ENCODE measurements around the gene TMEM184B. TPM values are rescaled to one million over a fixed set of nuclear protein-coding genes. Genes with fewer than 3 reads are reported as not detected.

Gene TMEM184B
- total and polyA plus RNA-seq, 2 of the 8 experiments (the other 6 are each of a cell fraction or from before 2014, with no cell fraction given): 41.6 to 81.0 TPM

DNA sequence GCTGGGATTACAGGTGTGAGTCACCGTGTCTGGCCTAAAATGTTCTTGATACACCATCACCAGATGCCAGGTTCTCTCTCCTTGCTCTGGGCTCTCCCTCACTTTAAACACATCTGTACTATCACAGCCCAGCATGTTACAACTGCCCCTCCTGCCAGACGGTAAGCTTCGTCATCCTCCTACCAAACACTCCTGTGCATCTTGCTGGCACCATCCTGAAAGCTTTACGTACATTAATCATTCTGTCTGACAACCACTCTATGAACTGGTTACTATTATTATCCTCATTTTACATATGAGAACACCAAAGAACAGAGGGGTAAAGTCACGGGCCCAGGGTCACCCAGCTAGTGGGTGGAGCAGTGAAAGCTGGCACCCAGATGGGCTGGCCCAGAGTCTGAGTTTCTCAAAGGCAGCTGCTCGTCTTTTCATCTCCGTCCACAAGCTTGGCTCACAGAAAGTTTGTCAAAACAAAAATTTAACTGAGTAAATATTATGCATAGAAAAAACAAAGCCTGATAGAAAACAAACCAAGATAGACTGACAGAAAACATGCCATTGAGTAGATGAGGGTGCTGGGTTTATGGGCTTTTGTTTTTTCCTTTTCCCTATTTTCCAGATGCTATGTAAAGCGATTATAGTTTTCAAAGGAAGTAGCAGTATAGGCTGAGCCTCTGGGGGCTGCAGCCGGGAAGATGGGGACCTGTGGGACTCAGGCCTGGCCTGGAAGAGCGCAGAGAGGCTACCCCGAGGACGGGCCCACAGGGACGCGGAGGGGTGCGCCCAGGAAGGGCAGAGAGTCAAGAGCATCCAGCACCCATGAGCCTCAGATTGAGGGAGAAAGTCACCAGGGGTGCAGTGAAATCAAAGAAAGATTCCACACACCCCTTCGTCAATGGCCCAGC lies 100.6 kb downstream of the TMEM184B start (continued):
- TF ChIP-seq CHD7 (IDR thresholded peaks at IDR 0.05; ENCODE audit: insufficient replicate concordance, low read length) (no peak), RNF2 (IDR thresholded peaks at IDR 0.05; ENCODE audit: borderline replicate concordance, low read depth, low read length, missing control alignments, poor library complexity, severe bottlenecking) (no peak), CREB1 (IDR thresholded peaks at IDR 0.05) (no peak), RBBP5 (IDR thresholded peaks at IDR 0.05; ENCODE audit: borderline replicate concordance, low read depth, low read length) (no peak), FOSL1 (IDR thresholded peaks at IDR 0.05; ENCODE audit: insufficient read depth, low read depth, low read length) (no peak)
